ENCODE measurements around the gene SLC9A8.

The SLC9A8 gene

GRCh38 chr20:49916146-49917002 is 103.7 kb downstream of the SLC9A8 start:
- no peak for TF ChIP-seq FOXM1 (IDR thresholded peaks at IDR 0.05; ENCODE audit: borderline replicate concordance, low read depth)
- TF ChIP-seq RAD21 (IDR thresholded peaks at IDR 0.05; ENCODE audit: low read depth), result no peak
- no peak for TF ChIP-seq CREB1 (IDR thresholded peaks at IDR 0.05; ENCODE audit: low read depth)
- TF ChIP-seq EP300 (IDR thresholded peaks at IDR 0.05; ENCODE audit: borderline replicate concordance), result no peak
- TF ChIP-seq ZBTB7A (IDR thresholded peaks at IDR 0.05; ENCODE audit: low read depth), result no peak
- TF ChIP-seq USF1 (IDR thresholded peaks at IDR 0.05), result no peak
- TF ChIP-seq CEBPB (IDR thresholded peaks at IDR 0.05), result no peak
- TF ChIP-seq EGR1 (IDR thresholded peaks at IDR 0.05), result no peak
- no peak for TF ChIP-seq MAX (IDR thresholded peaks at IDR 0.05)
- no peak for TF ChIP-seq NFIC (IDR thresholded peaks at IDR 0.05)
- TF ChIP-seq TEAD4 (IDR thresholded peaks at IDR 0.05), result no peak
- TF ChIP-seq, protein P1, sequence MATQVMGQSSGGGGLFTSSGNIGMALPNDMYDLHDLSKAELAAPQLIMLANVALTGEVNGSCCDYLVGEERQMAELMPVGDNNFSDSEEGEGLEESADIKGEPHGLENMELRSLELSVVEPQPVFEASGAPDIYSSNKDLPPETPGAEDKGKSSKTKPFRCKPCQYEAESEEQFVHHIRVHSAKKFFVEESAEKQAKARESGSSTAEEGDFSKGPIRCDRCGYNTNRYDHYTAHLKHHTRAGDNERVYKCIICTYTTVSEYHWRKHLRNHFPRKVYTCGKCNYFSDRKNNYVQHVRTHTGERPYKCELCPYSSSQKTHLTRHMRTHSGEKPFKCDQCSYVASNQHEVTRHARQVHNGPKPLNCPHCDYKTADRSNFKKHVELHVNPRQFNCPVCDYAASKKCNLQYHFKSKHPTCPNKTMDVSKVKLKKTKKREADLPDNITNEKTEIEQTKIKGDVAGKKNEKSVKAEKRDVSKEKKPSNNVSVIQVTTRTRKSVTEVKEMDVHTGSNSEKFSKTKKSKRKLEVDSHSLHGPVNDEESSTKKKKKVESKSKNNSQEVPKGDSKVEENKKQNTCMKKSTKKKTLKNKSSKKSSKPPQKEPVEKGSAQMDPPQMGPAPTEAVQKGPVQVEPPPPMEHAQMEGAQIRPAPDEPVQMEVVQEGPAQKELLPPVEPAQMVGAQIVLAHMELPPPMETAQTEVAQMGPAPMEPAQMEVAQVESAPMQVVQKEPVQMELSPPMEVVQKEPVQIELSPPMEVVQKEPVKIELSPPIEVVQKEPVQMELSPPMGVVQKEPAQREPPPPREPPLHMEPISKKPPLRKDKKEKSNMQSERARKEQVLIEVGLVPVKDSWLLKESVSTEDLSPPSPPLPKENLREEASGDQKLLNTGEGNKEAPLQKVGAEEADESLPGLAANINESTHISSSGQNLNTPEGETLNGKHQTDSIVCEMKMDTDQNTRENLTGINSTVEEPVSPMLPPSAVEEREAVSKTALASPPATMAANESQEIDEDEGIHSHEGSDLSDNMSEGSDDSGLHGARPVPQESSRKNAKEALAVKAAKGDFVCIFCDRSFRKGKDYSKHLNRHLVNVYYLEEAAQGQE (IDR thresholded peaks at IDR 0.05; ENCODE audit: low read depth), result no peak
- TF ChIP-seq YY1 (IDR thresholded peaks at IDR 0.05; ENCODE audit: low read depth), result no peak
- TF ChIP-seq TAF1 (IDR thresholded peaks at IDR 0.05; ENCODE audit: low read depth), result no peak
- TF ChIP-seq TCF12 (IDR thresholded peaks at IDR 0.05; ENCODE audit: low read depth), result no peak

GRCh38 chr20:49918446-49918845 is 105.8 kb downstream of the SLC9A8 start:
- TF ChIP-seq TAF1 (IDR thresholded peaks at IDR 0.05; ENCODE audit: low read depth), result no peak
- no peak for TF ChIP-seq NFIC (IDR thresholded peaks at IDR 0.05)
- TF ChIP-seq, protein P1 (IDR thresholded peaks at IDR 0.05; ENCODE audit: low read depth), result no peak
- TF ChIP-seq CREB1 (IDR thresholded peaks at IDR 0.05; ENCODE audit: low read depth), result no peak
- no peak for TF ChIP-seq EP300 (IDR thresholded peaks at IDR 0.05; ENCODE audit: borderline replicate concordance)
- TF ChIP-seq TCF12 (IDR thresholded peaks at IDR 0.05; ENCODE audit: low read depth), result no peak
- TF ChIP-seq USF1 (IDR thresholded peaks at IDR 0.05), result no peak
- no peak for TF ChIP-seq EGR1 (IDR thresholded peaks at IDR 0.05)
- no peak for TF ChIP-seq RAD21 (IDR thresholded peaks at IDR 0.05; ENCODE audit: low read depth)
- TF ChIP-seq FOXM1 (IDR thresholded peaks at IDR 0.05; ENCODE audit: borderline replicate concordance, low read depth), result no peak
- TF ChIP-seq CEBPB (IDR thresholded peaks at IDR 0.05), result no peak
- no peak for TF ChIP-seq TEAD4 (IDR thresholded peaks at IDR 0.05)
- no peak for TF ChIP-seq YY1 (IDR thresholded peaks at IDR 0.05; ENCODE audit: low read depth)
- TF ChIP-seq MAX (IDR thresholded peaks at IDR 0.05), result no peak
- TF ChIP-seq ZBTB7A (IDR thresholded peaks at IDR 0.05; ENCODE audit: low read depth), result no peak

GRCh38 chr20:49919009-49919408 is 106.4 kb downstream of the SLC9A8 start:
- TF ChIP-seq RAD21 (IDR thresholded peaks at IDR 0.05; ENCODE audit: low read depth), result no peak
- TF ChIP-seq, protein P1 (IDR thresholded peaks at IDR 0.05; ENCODE audit: low read depth), result no peak
- no peak for TF ChIP-seq TCF12 (IDR thresholded peaks at IDR 0.05; ENCODE audit: low read depth)
- TF ChIP-seq TAF1 (IDR thresholded peaks at IDR 0.05; ENCODE audit: low read depth), result no peak
- TF ChIP-seq TEAD4 (IDR thresholded peaks at IDR 0.05), result no peak
- TF ChIP-seq FOXM1 (IDR thresholded peaks at IDR 0.05; ENCODE audit: borderline replicate concordance, low read depth), result no peak
- no peak for TF ChIP-seq YY1 (IDR thresholded peaks at IDR 0.05; ENCODE audit: low read depth)
- TF ChIP-seq MAX (IDR thresholded peaks at IDR 0.05), result no peak
- no peak for TF ChIP-seq EGR1 (IDR thresholded peaks at IDR 0.05)

DNA sequence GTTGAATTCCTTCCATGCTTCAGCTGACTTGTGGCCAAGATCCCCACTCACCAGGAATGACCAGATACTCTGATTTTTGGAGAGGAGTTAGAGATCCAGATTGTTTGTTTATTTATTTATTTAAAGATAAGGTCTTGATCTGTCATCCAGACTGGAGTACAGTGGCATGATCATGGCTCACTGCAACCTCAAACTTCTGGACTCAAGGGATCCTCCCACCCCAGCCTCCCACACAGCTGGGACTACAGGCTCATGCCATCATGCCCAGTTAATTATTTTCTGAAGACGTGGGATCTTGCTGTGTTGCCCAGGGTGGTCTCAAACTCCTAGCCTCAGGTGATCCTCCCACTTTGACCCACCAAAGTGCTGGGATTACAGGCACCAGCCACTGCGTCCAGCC is 106.8 kb downstream of the SLC9A8 start:
- TF ChIP-seq RAD21 (IDR thresholded peaks at IDR 0.05; ENCODE audit: low read depth), result no peak
- TF ChIP-seq, protein P1 (IDR thresholded peaks at IDR 0.05; ENCODE audit: low read depth), result no peak
- no peak for TF ChIP-seq CEBPB (IDR thresholded peaks at IDR 0.05)
- no peak for TF ChIP-seq MAX (IDR thresholded peaks at IDR 0.05)
- TF ChIP-seq FOXM1 (IDR thresholded peaks at IDR 0.05; ENCODE audit: borderline replicate concordance, low read depth), result no peak
- no peak for TF ChIP-seq TEAD4 (IDR thresholded peaks at IDR 0.05)
- no peak for TF ChIP-seq NFIC (IDR thresholded peaks at IDR 0.05)
- TF ChIP-seq ZBTB7A (IDR thresholded peaks at IDR 0.05; ENCODE audit: low read depth), result no peak
- no peak for TF ChIP-seq EP300 (IDR thresholded peaks at IDR 0.05; ENCODE audit: borderline replicate concordance)
- no peak for TF ChIP-seq TCF12 (IDR thresholded peaks at IDR 0.05; ENCODE audit: low read depth)
- TF ChIP-seq YY1 (IDR thresholded peaks at IDR 0.05; ENCODE audit: low read depth), result no peak

All from Ishikawa (cell line).